K562 (cell line): ENCODE results near the gene PRDM12. TPM values are rescaled to one million over a fixed set of nuclear protein-coding genes. Genes with fewer than 3 reads are reported as not detected.

Experiments used
- E4F1 ChIP-seq: fragments of 250-450 bp; sonication (Bioruptor Pico); IDR thresholded peaks from 2 replicates; pipeline ENCODE4 v1.5.0; 2021; ENCODE audit warnings: mild to moderate bottlenecking, borderline replicate concordance
- HCFC1 ChIP-seq: IDR thresholded peaks from 2 replicates; pipeline ENCODE4 v1.6.1; 2012; ENCODE audit warnings: low read depth, low read length, improper control_type of control experiment
- KDM5B ChIP-seq: fragments of 200-600 bp; sonication (generic); IDR thresholded peaks from 2 replicates; pipeline ENCODE4 v1.6.1; 2012; ENCODE audit warnings: low read depth, mild to moderate bottlenecking, moderate library complexity, low read length, control low read depth, inconsistent platforms; ENCODE audit not compliant: insufficient replicate concordance
- MAZ ChIP-seq, 2 experiments: fragments of 450-650 bp in 1 of 2; sonication (generic) in 1 of 2; formaldehyde crosslinking; IDR thresholded peaks in 1 of 2; conservative IDR thresholded peaks in 1 of 2; 2 replicates each; pipeline versions ENCODE4 v1.4.0 to v1.5.0; 2020; ENCODE audit warnings: mild to moderate bottlenecking in 1 of 2, missing genetic modification reagents in 1 of 2
- MYBL2 ChIP-seq, 2 experiments: fragments of 450-650 bp in 1 of 2; sonication (generic) in 1 of 2; formaldehyde crosslinking in 1 of 2; IDR thresholded peaks; 2 replicates each; pipeline versions ENCODE4 v1.6.1 to v1.8.1; 2017 to 2022; ENCODE audit warnings: borderline replicate concordance in 1 of 2, inconsistent platforms in 1 of 2, low read depth in 1 of 2, mild to moderate bottlenecking in 1 of 2, missing genetic modification reagents in 1 of 2, moderate library complexity in 1 of 2
- RREB1 ChIP-seq: fragments of 250-450 bp; sonication (Bioruptor Pico); IDR thresholded peaks from 2 replicates; pipeline ENCODE4 v1.4.0; 2020
- YBX1 ChIP-seq: fragments of 450-650 bp; IDR thresholded peaks from 2 replicates; pipeline ENCODE4 v1.7.1; 2016; ENCODE audit warnings: mild to moderate bottlenecking
- ZNF175 ChIP-seq: fragments of 200-800 bp; sonication (Bioruptor generic); IDR thresholded peaks from 2 replicates; pipeline ENCODE4 v1.6.1; 2016; ENCODE audit warnings: low read depth, mild to moderate bottlenecking, missing genetic modification characterization, missing compliant biosample characterization
- ZNF584 ChIP-seq: fragments of 200-800 bp; sonication (Bioruptor generic); IDR thresholded peaks from 2 replicates; pipeline ENCODE4 v1.6.1; 2016; ENCODE audit warnings: low read depth, mild to moderate bottlenecking, missing genetic modification characterization, missing compliant biosample characterization
- polyA plus RNA-seq, 8 experiments: library from polyadenylated mRNA; depleted of rRNA in 4 of 8; stranded (reverse) in 5 of 8; unstranded in 3 of 8; fragments of >200 nt; fragmentation: Nextera tagmentation in 2 of 8; fragmentation: Illumina TruSeq in 1 of 8; extraction: Ambion mirVana in 2 of 8; extraction: Trizol in 1 of 8; gene quantifications; 2 replicates each; pipeline versions ENCODE4 v1.2.1 to v1.2.3, GENCODE V29; 2011 to 2014; ENCODE audit warnings: inconsistent platforms in 1 of 8, missing spikeins in 1 of 8
- total RNA-seq, 7 experiments: library from RNA; depleted of rRNA in 6 of 7; stranded (reverse); fragments of >200 nt in 6 of 7; fragmentation: Illumina TruSeq in 2 of 7; extraction: Trizol in 2 of 7; gene quantifications; 2 replicates each; pipeline versions ENCODE4 v1.2.1 to v1.2.3, GENCODE V29; 2011 to 2021; ENCODE audit warnings: low replicate concordance in 1 of 7

PRDM12 gene
- total and polyA plus RNA-seq, 9 of the 15 experiments (the other 6 are each of a cell fraction or from before 2014, with no cell fraction given): 0.04 to 0.22 (median 0.07) TPM; not detected in 3

- TF ChIP-seq RREB1 (CRISPR knock-in tag): no peak
- no peak for TF ChIP-seq ZNF584 (CRISPR knock-in tag)
- 0 out of 4 replicates have a peak, but pooled peaks have one; percentile 8 to 22 for TF ChIP-seq MAZ (CRISPR knock-in tag; conservative IDR thresholded peaks at IDR 0.05 in 1 of 2, IDR thresholded peaks at IDR 0.05 in 1 of 2)
- no peak for TF ChIP-seq ZNF175 (CRISPR knock-in tag)
- TF ChIP-seq E4F1 (CRISPR knock-in tag): no peak
- TF ChIP-seq KDM5B: no peak
- TF ChIP-seq HCFC1: no peak
- no peak for TF ChIP-seq MYBL2 (IDR thresholded peaks at IDR 0.05; ENCODE audit: low read depth)
- TF ChIP-seq MYBL2 (CRISPR knock-in tag; IDR thresholded peaks at IDR 0.05; ENCODE audit: borderline replicate concordance): no peak
- no peak for TF ChIP-seq YBX1
Observed at GRCh38 chr9:130681769-130682420, 17.5 kb downstream of the PRDM12 start (continued).
